NCI-H187 treated with DMSO at 0.1 percent for 48 hours (cell line): ENCODE data around the gene CEP44.
A peak's percentile ranks its signal among the peaks of the same experiment; 100 is the strongest.
"Not testable (repeated sequence)": the region's sequence is repeated elsewhere in the genome, so short reads cannot be mapped to it uniquely, and the experiment has no call there.

Experiments
- DNase-seq: peaks from one replicate; lab custom pipeline; 2025; lab: John Stamatoyannopoulos, UW

Gene CEP44

GRCh38 chr4:174278467-174278866, 5.2 kb upstream of the CEP44 start:
- no peak for DNase-seq

GRCh38 chr4:174279433-174280155, 4.1 kb upstream of the CEP44 start:
- DNase-seq: no peak

- DNase-seq: no peak
Measured at GRCh38 chr4:174281182-174281737, 2.5 kb upstream of the CEP44 start.

- DNase-seq: no peak
Measured at GRCh38 chr4:174281901-174282300, 1.8 kb upstream of the CEP44 start.

GRCh38 chr4:174282836-174283506, 740 bp upstream of the CEP44 start:
- peak; percentile 70 for DNase-seq

GRCh38 chr4:174284487-174284886, 776 bp downstream of the CEP44 start:
- DNase-seq: no peak

GRCh38 chr4:174286870-174287269, 3.2 kb downstream of the CEP44 start:
- DNase-seq: no peak

GRCh38 chr4:174292473-174292872, 8.8 kb downstream of the CEP44 start:
- no peak for DNase-seq

- DNase-seq: not testable (repeated sequence)
Measured at GRCh38 chr4:174294641-174295040, 10.9 kb downstream of the CEP44 start.

GRCh38 chr4:174295142-174295541, 11.4 kb downstream of the CEP44 start:
- not testable (repeated sequence) for DNase-seq

GRCh38 chr4:174303687-174304086, 20.0 kb downstream of the CEP44 start:
- no peak for DNase-seq

GRCh38 chr4:174304664-174305063, 21.0 kb downstream of the CEP44 start:
- no peak for DNase-seq

- DNase-seq: no peak
Measured at GRCh38 chr4:174305961-174306360, 22.2 kb downstream of the CEP44 start.

GRCh38 chr4:174307694-174308093, 24.0 kb downstream of the CEP44 start:
- DNase-seq: no peak

- DNase-seq: no peak
Measured at GRCh38 chr4:174312993-174313392, 29.3 kb downstream of the CEP44 start.

GRCh38 chr4:174314274-174314673, 30.6 kb downstream of the CEP44 start:
- DNase-seq: no peak

- no peak for DNase-seq
Measured at GRCh38 chr4:174314770-174315169, 31.1 kb downstream of the CEP44 start.

- DNase-seq: no peak
Measured at GRCh38 chr4:174316546-174316945, 32.8 kb downstream of the CEP44 start.

GRCh38 chr4:174316954-174317353, 33.2 kb downstream of the CEP44 start:
- DNase-seq: no peak

GRCh38 chr4:174317531-174317930, 33.8 kb downstream of the CEP44 start:
- DNase-seq: no peak

GRCh38 chr4:174318829-174319764, 35.4 kb downstream of the CEP44 start:
- DNase-seq: no peak

GRCh38 chr4:174320494-174321199, 36.9 kb downstream of the CEP44 start:
- no peak for DNase-seq
